GM21737 (cell line): ENCODE results near the gene CDH23.

Source experiments
- ATAC-seq: cut with Tn5 transposase; IDR thresholded peaks from one replicate; pipeline ENCODE4 v1.9.1; 2021; ENCODE audit warnings: mild to moderate bottlenecking, moderate library complexity; ENCODE audit not compliant: unreplicated experiment

The CDH23 gene

DNA sequence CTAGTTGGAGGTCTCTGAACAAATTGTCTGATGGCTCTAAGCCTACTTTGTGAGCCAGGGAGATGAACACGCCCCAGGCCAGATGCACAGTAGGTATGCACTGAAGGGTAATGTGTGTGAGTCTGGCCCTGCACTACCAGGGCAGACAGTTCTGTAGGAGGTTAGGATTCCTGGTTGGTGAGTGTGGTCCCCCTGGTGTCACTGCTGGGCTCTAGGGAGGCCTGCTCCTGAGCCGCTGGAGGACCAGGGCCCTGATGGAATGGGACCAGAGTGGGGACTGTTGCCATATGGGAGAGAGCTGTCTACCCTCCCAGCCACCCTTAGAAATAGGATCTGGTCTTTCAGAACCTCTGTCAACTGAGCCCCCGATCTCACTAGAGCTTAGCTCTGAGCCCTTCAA lies 42.0 kb downstream of the CDH23 start:
- no peak for ATAC-seq

GRCh38 chr10:71439670-71440425 lies 43.1 kb downstream of the CDH23 start:
- no peak for ATAC-seq

DNA sequence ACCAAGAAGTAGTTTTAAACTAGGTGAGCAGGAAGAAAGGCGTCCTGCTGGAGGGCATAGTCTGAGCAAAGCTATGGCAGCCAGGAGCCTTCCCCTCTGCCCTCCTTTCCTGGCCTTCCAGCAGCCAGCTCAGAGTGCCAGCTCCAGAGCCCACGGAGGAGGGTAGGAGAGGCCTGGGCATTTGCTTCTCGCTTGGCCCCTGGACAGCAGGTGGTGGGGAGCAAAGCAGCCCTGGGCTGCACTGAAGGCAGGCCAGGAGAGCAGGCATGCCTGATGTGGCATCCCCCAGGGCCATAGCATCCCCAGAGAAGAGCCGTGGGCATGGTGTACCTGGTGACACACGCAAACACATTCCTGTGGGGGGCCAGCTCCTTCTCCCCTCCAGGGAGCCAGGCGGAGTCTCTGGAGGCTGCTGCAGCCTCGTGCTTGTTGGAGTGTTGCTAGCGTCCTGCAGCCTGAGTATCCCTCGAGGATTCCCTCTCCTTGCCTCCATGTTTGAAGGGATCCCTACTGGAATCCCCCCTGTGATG lies 43.9 kb downstream of the CDH23 start:
- ATAC-seq, result no peak

- no peak for ATAC-seq
Measured at GRCh38 chr10:71442000-71442399, 45.3 kb downstream of the CDH23 start.

- ATAC-seq, result no peak
Measured at GRCh38 chr10:71442859-71443570, 46.3 kb downstream of the CDH23 start.

DNA sequence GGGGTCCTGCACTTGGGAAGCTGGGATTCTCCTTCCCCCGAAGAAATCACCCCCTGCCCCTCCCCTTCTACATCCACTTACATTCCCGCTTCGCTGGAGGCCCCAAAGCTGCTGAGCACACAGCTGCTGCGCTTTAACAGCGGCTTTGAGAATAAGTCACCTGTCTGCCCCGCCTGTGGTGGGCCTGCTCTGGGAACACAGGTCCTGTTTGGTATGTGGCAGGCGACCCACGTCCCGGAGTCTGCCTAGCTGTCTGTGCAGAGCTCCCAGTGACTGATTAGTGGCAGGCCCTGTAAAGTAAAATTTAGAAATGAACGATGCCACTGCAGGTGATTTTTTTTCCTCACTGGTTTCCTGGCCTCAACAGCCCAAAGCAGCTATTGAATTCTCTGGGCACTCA lies 47.0 kb downstream of the CDH23 start:
- ATAC-seq, result no peak

- no peak for ATAC-seq
Measured at GRCh38 chr10:71444284-71445054, 47.7 kb downstream of the CDH23 start.

- ATAC-seq, result no peak
Measured at GRCh38 chr10:71447676-71448075, 51.0 kb downstream of the CDH23 start.

DNA sequence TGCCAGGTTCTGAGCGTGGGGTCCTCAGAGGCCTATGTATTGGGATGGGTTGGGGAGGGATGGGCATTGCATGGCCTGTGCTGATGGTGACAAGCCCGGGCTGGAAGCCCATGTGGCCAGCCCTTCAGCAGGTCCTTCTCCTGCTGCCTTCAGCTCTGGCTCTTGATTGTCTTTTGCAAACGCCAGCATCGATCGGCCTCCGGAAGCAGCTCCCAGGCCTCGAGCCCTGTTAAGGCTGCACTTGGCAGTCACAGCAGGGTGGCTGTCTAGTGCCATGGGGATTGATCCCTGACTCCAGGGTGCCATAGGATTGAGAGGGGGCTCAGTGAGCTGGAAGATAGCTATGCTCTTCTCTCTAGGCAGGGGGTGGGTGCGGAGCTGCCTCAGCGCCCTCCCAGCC lies 51.4 kb downstream of the CDH23 start:
- ATAC-seq, result no peak

GRCh38 chr10:71449026-71449425 lies 52.3 kb downstream of the CDH23 start:
- ATAC-seq, result no peak

DNA sequence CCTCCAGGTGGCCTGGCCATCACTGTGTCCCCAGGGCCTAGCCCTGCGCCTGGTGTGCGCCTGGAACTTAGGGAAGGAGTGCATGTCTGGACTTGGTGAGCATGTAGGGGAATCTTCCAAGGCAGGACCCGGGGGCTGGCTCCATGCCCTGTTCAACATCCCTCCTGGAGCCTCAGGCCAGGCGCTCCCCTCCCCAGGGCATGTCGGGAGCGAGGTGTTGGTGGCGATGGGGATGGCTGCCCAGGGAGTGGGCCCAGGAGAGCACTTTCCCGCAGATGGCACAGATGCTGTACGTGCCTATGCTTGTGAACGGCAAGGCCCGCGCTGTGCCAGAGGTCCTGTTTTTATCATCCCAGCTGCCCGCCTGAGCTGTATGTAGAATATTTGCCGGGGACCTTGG lies 55.0 kb downstream of the CDH23 start:
- no peak for ATAC-seq

DNA sequence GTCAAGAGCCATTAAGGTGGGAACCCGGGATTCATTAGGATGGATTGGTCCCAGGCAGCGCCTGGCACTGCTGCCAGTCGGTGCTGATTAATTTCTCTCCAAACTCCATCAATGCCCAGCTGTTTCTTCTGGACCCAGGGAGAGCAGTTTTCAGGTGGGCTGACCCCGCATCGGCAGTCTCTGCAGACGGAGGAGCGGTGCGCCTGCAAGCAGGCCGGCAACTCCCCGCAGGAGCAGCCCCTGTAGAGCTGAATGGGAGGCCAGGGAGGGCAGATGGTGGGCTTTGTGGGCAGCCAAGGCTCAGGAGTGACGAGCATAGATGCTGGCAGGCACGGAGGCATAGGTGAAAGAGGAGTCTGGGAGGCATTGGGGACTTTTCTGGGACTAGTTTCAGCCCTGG lies 56.5 kb downstream of the CDH23 start:
- ATAC-seq, result no peak

GRCh38 chr10:71454347-71454746 lies 57.6 kb downstream of the CDH23 start:
- ATAC-seq, result no peak

- no peak for ATAC-seq
Measured at GRCh38 chr10:71455035-71455434, 58.3 kb downstream of the CDH23 start.

DNA sequence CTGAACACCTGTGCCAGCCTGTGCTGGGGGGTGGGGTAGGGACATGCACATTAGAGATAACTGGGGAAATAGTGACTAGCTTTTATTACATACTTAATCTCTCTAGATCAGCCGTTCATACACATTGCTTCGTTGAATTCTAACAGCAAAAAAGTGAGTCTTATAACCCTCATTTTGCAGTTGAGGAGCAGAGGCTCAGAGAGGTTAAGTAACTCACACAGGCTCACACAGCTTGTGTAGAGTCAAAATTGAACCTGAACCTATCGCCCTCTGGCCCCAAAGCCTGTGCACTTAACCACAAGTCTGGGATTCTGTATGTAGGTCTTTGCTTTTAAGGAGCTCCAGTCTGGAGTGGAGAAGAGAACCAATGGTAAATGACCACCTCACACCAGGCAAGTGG lies 59.9 kb downstream of the CDH23 start:
- no peak for ATAC-seq

GRCh38 chr10:71457908-71458307 lies 61.2 kb downstream of the CDH23 start:
- ATAC-seq, result no peak

DNA sequence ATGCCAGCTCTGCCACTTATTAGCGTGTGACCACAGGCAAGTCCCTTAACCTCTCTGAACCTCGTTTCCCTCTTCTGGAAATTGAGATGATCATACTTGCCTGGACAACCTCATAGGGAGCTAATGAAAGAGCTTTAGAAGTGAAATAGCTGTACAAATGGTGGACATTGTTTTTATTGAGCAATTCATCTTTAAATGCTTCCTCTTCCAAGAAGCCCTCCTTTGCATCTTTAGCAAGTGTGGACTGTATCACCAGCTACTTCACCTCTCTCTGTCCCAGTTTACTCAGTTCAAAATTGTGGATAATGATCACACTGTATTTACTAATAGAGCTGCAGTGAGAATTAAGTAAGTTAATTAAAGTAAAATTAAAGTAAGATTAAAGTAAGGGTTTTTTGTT lies 61.7 kb downstream of the CDH23 start:
- no peak for ATAC-seq

DNA sequence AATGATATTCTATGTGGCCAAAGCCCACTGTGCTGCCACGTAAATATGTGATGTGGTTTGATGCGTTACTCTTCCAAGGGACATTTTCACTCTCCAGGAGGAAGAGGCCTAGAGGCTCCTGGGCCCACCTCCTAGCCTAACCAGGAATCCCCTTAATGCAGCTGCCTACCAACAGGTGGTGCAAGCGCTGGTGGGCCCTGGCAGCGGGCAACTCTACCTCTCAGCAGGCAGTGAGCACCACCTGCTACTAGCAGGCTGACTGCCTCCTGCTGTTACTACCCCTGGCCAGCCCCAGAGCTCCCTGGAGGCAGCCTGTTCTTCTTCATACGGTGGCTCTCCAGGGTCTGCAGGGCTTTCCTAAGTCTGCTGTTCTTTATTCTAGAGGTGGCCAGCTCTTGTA lies 62.8 kb downstream of the CDH23 start:
- ATAC-seq, result no peak

GRCh38 chr10:71460615-71461014 lies 63.9 kb downstream of the CDH23 start:
- ATAC-seq, result no peak

GRCh38 chr10:71461457-71461856 lies 64.7 kb downstream of the CDH23 start:
- no peak for ATAC-seq

DNA sequence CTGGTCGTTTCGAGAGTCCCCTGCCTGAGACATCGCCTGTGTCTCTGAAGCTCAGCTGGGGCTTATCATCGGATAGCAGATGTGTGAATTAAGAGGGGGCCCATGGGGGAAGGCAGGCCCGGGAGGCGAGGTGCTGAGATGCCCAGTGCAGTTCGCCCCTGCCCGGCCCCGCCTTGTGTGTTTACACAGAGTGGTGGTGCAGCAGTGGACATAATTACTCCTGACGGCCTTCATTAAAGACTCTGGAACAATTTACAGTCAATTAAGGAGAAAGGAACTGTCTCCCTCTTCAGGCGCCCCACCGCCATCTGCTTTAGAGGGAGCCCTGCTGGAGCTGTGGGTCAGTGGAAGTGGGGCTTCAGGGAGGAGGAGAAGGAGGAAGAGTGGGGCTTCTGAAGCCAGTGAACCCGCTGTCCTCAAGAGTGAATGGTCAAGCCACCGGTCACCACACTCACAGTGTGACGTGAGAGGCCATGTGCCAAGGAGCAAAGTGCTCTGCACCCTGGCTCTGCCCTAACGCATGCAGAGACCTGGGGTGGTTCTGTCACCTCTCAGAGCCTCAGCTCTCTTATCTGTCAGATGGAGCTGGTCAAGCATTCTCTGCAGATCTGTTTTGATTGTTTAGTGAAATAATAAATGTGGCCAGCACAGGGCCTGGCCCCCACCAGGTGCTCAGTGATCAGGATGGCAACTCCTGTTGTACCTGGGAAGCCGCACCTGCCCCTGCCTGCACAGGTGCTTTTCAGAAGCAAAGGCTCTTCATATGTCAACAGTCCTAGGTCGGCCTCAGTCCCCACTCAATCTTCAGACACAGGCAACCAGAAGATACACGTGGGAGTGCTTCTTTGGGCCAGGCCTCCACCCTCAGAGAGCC lies 65.6 kb downstream of the CDH23 start:
- ATAC-seq, result no peak
